ENCODE data around the gene ETV3L.

DNA sequence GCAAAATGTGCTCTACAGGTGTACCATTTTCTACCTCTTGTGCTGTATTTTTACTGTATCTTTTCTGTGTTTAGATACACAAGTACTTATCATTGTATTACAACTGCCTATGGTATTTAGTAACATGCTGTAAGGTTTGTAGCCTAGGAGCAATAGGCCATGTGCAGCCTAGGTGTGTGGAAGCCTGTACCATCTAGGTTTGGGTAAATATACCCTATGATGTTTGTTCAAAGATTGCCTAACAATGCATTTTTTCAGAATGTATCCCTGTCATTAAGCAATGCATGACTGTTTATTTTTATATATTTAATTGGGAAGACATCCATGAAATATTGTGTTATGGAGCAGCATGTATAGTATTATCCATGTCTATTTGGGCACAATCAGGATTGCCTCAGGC is 11.0 kb downstream of the ETV3L start:
- TF ChIP-seq, protein P1, sequence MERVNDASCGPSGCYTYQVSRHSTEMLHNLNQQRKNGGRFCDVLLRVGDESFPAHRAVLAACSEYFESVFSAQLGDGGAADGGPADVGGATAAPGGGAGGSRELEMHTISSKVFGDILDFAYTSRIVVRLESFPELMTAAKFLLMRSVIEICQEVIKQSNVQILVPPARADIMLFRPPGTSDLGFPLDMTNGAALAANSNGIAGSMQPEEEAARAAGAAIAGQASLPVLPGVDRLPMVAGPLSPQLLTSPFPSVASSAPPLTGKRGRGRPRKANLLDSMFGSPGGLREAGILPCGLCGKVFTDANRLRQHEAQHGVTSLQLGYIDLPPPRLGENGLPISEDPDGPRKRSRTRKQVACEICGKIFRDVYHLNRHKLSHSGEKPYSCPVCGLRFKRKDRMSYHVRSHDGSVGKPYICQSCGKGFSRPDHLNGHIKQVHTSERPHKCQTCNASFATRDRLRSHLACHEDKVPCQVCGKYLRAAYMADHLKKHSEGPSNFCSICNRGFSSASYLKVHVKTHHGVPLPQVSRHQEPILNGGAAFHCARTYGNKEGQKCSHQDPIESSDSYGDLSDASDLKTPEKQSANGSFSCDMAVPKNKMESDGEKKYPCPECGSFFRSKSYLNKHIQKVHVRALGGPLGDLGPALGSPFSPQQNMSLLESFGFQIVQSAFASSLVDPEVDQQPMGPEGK (CRISPR knock-in tag; IDR thresholded peaks at IDR 0.05; ENCODE audit: borderline replicate concordance) = no peak
- TF ChIP-seq ESRRG (CRISPR knock-in tag; IDR thresholded peaks at IDR 0.05) = no peak
- no peak for TF ChIP-seq ZC3H10 (CRISPR knock-in tag; IDR thresholded peaks at IDR 0.05)
- no peak for TF ChIP-seq GLIS3 (CRISPR knock-in tag; IDR thresholded peaks at IDR 0.05)
- TF ChIP-seq ISL1 (CRISPR knock-in tag; IDR thresholded peaks at IDR 0.05) = no peak

All from SK-N-SH treated with all-trans-retinoic acid at 6 μM for 48 hours (cell line).